Measurements from ENCODE around the gene EDAR.

EDAR gene

GRCh38 chr2:108852375-108852774 is 136.6 kb downstream of the EDAR start:
- DNase-seq (ENCODE audit: low read depth), result no peak

DNA sequence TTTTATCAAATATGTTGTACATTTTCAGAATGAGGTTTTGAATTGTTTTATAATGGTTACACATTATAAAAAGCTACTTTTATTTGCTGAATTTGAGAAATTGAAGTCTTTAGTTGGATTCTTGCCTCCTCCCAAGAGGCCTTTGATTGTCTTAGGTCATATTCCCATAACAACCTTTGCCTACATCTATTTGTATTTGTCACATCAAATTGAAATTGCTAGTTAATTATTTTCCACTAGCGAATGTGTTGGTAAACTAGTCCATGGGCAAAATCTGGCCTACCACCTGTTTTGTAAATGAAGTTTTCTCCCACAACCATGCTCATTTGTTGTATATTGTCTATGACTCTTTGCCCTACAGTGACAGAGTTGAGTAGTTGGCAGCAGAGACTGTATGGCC is 142.0 kb downstream of the EDAR start:
- no peak for DNase-seq (ENCODE audit: low read depth)

DNA sequence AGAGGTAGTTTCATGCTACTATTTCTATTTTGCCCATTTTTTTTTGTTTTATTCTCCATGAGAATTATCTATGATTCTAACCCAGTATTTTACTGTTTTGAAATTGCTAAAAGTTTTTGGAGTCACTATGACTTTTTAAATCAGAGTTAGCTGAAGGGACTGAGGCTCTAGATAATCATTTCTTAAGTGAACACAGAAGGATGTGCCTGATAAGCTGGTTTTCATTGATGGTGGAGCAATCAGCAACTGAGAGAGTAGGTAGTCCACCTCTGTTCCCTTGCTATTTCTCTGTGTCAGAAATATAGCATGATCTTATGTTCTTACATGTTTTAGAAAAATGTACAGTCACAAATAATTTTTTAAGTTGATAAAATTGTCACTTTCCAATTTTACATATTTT is 143.1 kb downstream of the EDAR start:
- DNase-seq (ENCODE audit: low read depth), result no peak

Data from stimulated activated CD8-positive, alpha-beta memory T cell treated with anti-CD3 and anti-CD28 coated beads, Interleukin-4, amount 100 ng/mL, for 24 hours (primary cell).